Astrocyte of the cerebellum (primary cell): ENCODE data around the gene SDHAF4.
"Not testable (repeated sequence)": the region's sequence is repeated elsewhere in the genome, so short reads cannot be mapped to it uniquely, and the experiment has no call there.

Experiments used
- DNase-seq: peaks from one replicate; pipeline ENCODE4 v3.0.0-alpha.2; 2011; ENCODE audit warnings: low read depth
- H3K4me3 ChIP-seq: 2 replicates; pipeline ENCODE4 v1.5.1; 2011; ENCODE audit warnings: mild to moderate bottlenecking, low read depth, low read length, moderate library complexity
- CTCF ChIP-seq: IDR thresholded peaks from 2 replicates; pipeline ENCODE4 v1.5.1; 2012; ENCODE audit warnings: low read length, low read depth, moderate library complexity, mild to moderate bottlenecking; ENCODE audit errors: missing control alignments
- in situ Hi-C: cut with HindIII; loops from 2 replicates; pipeline ENCODE4 v1.10.0; 2017; ENCODE audit warnings: low sequenced_read_pairs

Gene SDHAF4

GRCh38 chr6:70531133-70531532 is 35.6 kb upstream of the SDHAF4 start:
- H3K4me3 ChIP-seq, result no peak overlapping the region
- DNase-seq, result no peak
- TF ChIP-seq CTCF, result no peak
- in situ Hi-C loops, result no loop called here

- in situ Hi-C loops, result no loop called here
- no peak for DNase-seq
Observed at GRCh38 chr6:70537266-70537665, 29.5 kb upstream of the SDHAF4 start.

GRCh38 chr6:70538376-70538775 is 28.4 kb upstream of the SDHAF4 start:
- no peak for TF ChIP-seq CTCF
- no peak for DNase-seq
- in situ Hi-C loops, result no loop called here
- no peak overlapping the region for H3K4me3 ChIP-seq

More at GRCh38 chr6:70537266-70537665, 29.5 kb upstream of the SDHAF4 start:
- no peak overlapping the region for H3K4me3 ChIP-seq
- no peak for TF ChIP-seq CTCF

- DNase-seq, result no peak
- no peak overlapping the region for H3K4me3 ChIP-seq
- peak; percentile 62 for TF ChIP-seq CTCF
- in situ Hi-C loops, result no loop called here
Observed at GRCh38 chr6:70547313-70547712, 19.4 kb upstream of the SDHAF4 start.

- no peak overlapping the region for H3K4me3 ChIP-seq
- TF ChIP-seq CTCF, result no peak
- no peak for DNase-seq
- in situ Hi-C loops, result no loop called here
Observed at GRCh38 chr6:70547905-70548304, 18.8 kb upstream of the SDHAF4 start.

GRCh38 chr6:70549327-70549726 is 17.4 kb upstream of the SDHAF4 start:
- in situ Hi-C loops, result no loop called here
- H3K4me3 ChIP-seq, result no peak overlapping the region
- no peak for TF ChIP-seq CTCF
- no peak for DNase-seq

GRCh38 chr6:70551566-70551965 is 15.2 kb upstream of the SDHAF4 start:
- DNase-seq, result no peak
- no peak for TF ChIP-seq CTCF
- in situ Hi-C loops, result no loop called here
- H3K4me3 ChIP-seq, result no peak overlapping the region

- H3K4me3 ChIP-seq, DNase-seq, in situ Hi-C loops: not testable (repeated sequence)
Observed at GRCh38 chr6:70552286-70552940, 14.3 kb upstream of the SDHAF4 start.
